ENCODE results near the gene TESK1.

DNA sequence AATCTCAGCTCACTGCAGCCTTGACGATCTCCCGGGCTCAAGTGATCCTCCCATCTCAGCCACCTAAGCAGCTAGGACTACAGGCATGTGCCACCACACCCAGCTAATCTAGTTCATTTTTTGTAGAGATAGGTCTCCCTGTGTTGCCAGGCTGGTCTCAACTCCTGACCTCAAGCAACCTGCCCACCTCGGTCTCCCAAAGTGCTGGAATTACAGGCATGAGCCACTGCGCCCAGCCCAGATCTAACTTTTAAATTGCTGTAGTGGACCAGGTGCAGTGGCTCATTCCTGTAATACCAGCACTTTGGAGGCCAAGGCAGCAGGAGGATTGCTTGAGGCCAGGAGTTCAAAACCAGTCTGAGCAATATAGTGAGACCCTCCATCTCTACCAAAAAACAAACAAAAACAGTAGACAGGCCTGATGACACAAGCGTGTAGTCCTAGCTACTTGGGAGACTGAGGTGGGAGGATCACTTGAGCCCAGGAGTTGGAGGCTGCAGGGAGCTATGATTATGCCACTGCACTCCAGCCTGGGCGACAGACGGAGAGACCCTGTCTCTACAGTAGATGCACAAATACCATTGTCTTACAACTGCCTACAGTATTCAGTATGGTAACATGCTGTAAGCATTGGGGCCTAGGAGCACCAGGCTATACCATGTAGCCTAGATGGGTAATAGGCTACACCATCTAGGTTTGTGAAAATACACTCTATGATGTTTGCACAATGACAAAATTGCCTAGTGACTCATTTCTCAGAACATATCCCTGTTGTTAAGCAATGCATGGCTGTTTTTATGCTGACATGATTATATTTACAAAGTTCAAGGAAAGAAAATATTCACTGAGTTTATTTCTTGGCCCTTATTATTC, 47.1 kb downstream of the TESK1 start:
- TF ChIP-seq, protein P1, sequence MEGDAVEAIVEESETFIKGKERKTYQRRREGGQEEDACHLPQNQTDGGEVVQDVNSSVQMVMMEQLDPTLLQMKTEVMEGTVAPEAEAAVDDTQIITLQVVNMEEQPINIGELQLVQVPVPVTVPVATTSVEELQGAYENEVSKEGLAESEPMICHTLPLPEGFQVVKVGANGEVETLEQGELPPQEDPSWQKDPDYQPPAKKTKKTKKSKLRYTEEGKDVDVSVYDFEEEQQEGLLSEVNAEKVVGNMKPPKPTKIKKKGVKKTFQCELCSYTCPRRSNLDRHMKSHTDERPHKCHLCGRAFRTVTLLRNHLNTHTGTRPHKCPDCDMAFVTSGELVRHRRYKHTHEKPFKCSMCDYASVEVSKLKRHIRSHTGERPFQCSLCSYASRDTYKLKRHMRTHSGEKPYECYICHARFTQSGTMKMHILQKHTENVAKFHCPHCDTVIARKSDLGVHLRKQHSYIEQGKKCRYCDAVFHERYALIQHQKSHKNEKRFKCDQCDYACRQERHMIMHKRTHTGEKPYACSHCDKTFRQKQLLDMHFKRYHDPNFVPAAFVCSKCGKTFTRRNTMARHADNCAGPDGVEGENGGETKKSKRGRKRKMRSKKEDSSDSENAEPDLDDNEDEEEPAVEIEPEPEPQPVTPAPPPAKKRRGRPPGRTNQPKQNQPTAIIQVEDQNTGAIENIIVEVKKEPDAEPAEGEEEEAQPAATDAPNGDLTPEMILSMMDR (conservative IDR thresholded peaks at IDR 0.05; ENCODE audit: low read depth in 2 of 2): no peak
- TF ChIP-seq, protein P2, sequence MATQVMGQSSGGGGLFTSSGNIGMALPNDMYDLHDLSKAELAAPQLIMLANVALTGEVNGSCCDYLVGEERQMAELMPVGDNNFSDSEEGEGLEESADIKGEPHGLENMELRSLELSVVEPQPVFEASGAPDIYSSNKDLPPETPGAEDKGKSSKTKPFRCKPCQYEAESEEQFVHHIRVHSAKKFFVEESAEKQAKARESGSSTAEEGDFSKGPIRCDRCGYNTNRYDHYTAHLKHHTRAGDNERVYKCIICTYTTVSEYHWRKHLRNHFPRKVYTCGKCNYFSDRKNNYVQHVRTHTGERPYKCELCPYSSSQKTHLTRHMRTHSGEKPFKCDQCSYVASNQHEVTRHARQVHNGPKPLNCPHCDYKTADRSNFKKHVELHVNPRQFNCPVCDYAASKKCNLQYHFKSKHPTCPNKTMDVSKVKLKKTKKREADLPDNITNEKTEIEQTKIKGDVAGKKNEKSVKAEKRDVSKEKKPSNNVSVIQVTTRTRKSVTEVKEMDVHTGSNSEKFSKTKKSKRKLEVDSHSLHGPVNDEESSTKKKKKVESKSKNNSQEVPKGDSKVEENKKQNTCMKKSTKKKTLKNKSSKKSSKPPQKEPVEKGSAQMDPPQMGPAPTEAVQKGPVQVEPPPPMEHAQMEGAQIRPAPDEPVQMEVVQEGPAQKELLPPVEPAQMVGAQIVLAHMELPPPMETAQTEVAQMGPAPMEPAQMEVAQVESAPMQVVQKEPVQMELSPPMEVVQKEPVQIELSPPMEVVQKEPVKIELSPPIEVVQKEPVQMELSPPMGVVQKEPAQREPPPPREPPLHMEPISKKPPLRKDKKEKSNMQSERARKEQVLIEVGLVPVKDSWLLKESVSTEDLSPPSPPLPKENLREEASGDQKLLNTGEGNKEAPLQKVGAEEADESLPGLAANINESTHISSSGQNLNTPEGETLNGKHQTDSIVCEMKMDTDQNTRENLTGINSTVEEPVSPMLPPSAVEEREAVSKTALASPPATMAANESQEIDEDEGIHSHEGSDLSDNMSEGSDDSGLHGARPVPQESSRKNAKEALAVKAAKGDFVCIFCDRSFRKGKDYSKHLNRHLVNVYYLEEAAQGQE (IDR thresholded peaks at IDR 0.05; ENCODE audit: unreplicated experiment): no peak
- no peak for TF ChIP-seq EZH2 (IDR thresholded peaks at IDR 0.05; ENCODE audit: low read depth, unreplicated experiment)
- TF ChIP-seq EZH2phosphoT487 (IDR thresholded peaks at IDR 0.05; ENCODE audit: unreplicated experiment): no peak
- TF ChIP-seq POLR2AphosphoS5 (IDR thresholded peaks at IDR 0.05; ENCODE audit: low read depth): no peak
- no peak for TF ChIP-seq ZNF331 (CRISPR knock-in tag; IDR thresholded peaks at IDR 0.05; ENCODE audit: low read depth)
- no peak for TF ChIP-seq ETS1 (IDR thresholded peaks at IDR 0.05)
- TF ChIP-seq, protein P3, sequence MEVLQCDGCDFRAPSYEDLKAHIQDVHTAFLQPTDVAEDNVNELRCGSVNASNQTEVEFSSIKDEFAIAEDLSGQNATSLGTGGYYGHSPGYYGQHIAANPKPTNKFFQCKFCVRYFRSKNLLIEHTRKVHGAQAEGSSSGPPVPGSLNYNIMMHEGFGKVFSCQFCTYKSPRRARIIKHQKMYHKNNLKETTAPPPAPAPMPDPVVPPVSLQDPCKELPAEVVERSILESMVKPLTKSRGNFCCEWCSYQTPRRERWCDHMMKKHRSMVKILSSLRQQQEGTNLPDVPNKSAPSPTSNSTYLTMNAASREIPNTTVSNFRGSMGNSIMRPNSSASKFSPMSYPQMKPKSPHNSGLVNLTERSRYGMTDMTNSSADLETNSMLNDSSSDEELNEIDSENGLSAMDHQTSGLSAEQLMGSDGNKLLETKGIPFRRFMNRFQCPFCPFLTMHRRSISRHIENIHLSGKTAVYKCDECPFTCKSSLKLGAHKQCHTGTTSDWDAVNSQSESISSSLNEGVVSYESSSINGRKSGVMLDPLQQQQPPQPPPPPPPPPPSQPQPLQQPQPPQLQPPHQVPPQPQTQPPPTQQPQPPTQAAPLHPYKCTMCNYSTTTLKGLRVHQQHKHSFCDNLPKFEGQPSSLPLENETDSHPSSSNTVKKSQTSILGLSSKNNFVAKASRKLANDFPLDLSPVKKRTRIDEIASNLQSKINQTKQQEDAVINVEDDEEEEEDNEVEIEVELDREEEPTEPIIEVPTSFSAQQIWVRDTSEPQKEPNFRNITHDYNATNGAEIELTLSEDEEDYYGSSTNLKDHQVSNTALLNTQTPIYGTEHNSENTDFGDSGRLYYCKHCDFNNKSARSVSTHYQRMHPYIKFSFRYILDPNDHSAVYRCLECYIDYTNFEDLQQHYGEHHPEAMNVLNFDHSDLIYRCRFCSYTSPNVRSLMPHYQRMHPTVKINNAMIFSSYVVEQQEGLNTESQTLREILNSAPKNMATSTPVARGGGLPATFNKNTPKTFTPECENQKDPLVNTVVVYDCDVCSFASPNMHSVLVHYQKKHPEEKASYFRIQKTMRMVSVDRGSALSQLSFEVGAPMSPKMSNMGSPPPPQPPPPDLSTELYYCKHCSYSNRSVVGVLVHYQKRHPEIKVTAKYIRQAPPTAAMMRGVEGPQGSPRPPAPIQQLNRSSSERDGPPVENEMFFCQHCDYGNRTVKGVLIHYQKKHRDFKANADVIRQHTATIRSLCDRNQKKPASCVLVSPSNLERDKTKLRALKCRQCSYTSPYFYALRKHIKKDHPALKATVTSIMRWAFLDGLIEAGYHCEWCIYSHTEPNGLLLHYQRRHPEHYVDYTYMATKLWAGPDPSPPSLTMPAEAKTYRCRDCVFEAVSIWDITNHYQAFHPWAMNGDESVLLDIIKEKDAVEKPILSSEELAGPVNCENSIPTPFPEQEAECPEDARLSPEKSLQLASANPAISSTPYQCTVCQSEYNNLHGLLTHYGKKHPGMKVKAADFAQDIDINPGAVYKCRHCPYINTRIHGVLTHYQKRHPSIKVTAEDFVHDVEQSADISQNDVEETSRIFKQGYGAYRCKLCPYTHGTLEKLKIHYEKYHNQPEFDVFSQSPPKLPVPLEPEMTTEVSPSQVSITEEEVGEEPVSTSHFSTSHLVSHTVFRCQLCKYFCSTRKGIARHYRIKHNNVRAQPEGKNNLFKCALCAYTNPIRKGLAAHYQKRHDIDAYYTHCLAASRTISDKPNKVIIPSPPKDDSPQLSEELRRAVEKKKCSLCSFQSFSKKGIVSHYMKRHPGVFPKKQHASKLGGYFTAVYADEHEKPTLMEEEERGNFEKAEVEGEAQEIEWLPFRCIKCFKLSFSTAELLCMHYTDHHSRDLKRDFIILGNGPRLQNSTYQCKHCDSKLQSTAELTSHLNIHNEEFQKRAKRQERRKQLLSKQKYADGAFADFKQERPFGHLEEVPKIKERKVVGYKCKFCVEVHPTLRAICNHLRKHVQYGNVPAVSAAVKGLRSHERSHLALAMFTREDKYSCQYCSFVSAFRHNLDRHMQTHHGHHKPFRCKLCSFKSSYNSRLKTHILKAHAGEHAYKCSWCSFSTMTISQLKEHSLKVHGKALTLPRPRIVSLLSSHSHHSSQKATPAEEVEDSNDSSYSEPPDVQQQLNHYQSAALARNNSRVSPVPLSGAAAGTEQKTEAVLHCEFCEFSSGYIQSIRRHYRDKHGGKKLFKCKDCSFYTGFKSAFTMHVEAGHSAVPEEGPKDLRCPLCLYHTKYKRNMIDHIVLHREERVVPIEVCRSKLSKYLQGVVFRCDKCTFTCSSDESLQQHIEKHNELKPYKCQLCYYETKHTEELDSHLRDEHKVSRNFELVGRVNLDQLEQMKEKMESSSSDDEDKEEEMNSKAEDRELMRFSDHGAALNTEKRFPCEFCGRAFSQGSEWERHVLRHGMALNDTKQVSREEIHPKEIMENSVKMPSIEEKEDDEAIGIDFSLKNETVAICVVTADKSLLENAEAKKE (CRISPR knock-in tag; IDR thresholded peaks at IDR 0.05): no peak
- TF ChIP-seq JUNB (IDR thresholded peaks at IDR 0.05; ENCODE audit: unreplicated experiment): no peak
